Adrenal gland (tissue), 12 donors: ENCODE results near the gene BRINP2. TPM values are rescaled to one million over a fixed set of nuclear protein-coding genes. Genes with fewer than 3 reads are reported as not detected.

Source experiments
- DNase-seq, 7 donors: peaks; one replicate each; pipeline ENCODE4 v3.0.0-alpha.2; 2019 to 2020
- H3K27ac ChIP-seq, 5 donors: fragments of 200-600 bp; sonication (generic) in 4 of 5; 1 replicate in 3 of 5; 2 replicates in 2 of 5; pipeline versions ENCODE4 v1.5.1 to v1.8.0; 2016 to 2020; ENCODE audit warnings: mild to moderate bottlenecking in 1 of 5
- H3K27me3 ChIP-seq: fragments of 200-600 bp; 2 replicates; pipeline ENCODE4 v1.8.0; 2021
- H3K36me3 ChIP-seq, 2 donors: fragments of 200-600 bp; replicated peaks in 1 of 2; 1 replicate in 1 of 2; 2 replicates in 1 of 2; pipeline versions ENCODE4 v1.5.1 to v1.8.0; 2018 to 2022
- H3K4me1 ChIP-seq, 2 donors: fragments of 200-600 bp; replicated peaks in 1 of 2; 1 replicate in 1 of 2; 2 replicates in 1 of 2; pipeline versions ENCODE4 v1.5.1 to v1.8.0; 2018 to 2021
- H3K4me3 ChIP-seq, 4 donors: fragments of 200-600 bp; sonication (generic) in 3 of 4; one replicate each; pipeline ENCODE4 v1.5.1; 2016 to 2018
- H3K9me3 ChIP-seq, 3 donors: fragments of 200-600 bp; sonication (generic) in 1 of 3; replicated peaks in 1 of 3; 1 replicate in 2 of 3; 2 replicates in 1 of 3; pipeline versions ENCODE4 v1.5.1 to v1.8.0; 2016 to 2021
- CTCF ChIP-seq, 6 experiments: fragments of 450-650 bp in 4 of 6; fragments of 200-600 bp in 2 of 6; sonication (generic) in 1 of 6; IDR thresholded peaks; 1 replicate in 5 of 6; 2 replicates in 1 of 6; pipeline versions ENCODE4 v1.5.1 to v1.8.0; 2016 to 2021; ENCODE audit warnings: antibody characterized with exemption in 6 of 6, mild to moderate bottlenecking in 2 of 6, moderate library complexity in 1 of 6
- POLR2A ChIP-seq, 2 donors: fragments of 450-650 bp; IDR thresholded peaks; one replicate each; pipeline ENCODE4 v1.6.1; 2017; ENCODE audit warnings: antibody characterized with exemption in 2 of 2, mild to moderate bottlenecking in 2 of 2, moderate library complexity in 1 of 2
- WGBS, 4 donors: extraction: QIAGEN DNeasy Blood & Tissue Kit in 2 of 4; methylation state at CpG; one replicate each; pipeline versions ENCODE4 v1.1.5 to v1.1.7; 2013 to 2017; 5-methylcytosine and 5-hydroxymethylcytosine counted together
- intact Hi-C, 2 donors: fragments of 100-400 bp; cut with DNase I; formaldehyde crosslinking; loops; one replicate each; pipeline versions ENCODE4 v1.14.1 to v1.15.0; 2022 to 2023
- polyA plus RNA-seq, 3 donors: library from polyadenylated mRNA; stranded (reverse); fragments of 200-250 nt in 2 of 3; fragments of 350-450 nt in 1 of 3; fragmentation: Illumina TruSeq in 1 of 3; extraction: RNeasy Lipid Tissue Mini Kit (QIAGEN cat#74804) in 1 of 3; gene quantifications; one replicate each; pipeline ENCODE4 v1.2.3, GENCODE V29; 2013 to 2014
- total RNA-seq, 9 donors: library from RNA; depleted of rRNA in 4 of 9; stranded (reverse); fragments of >200 nt in 4 of 9; fragments of 120-200 nt in 1 of 9; fragmentation: NEBNext Ultra II Directional in 1 of 9; extraction: Animal tissue kit (Norgen Biotek cat#: 25700) in 1 of 9; gene quantifications; one replicate each; pipeline versions ENCODE4 v1.1.0 to v1.2.4, GENCODE V29; 2013 to 2023
- donor health status: healthy with polysubstance abuse.
- donor health status: Bipolar disorder and iron deficiency.
- donor health status: DM: yes; HTN: yes; CAD: no.
- donor health status: DM: no; HTN: no; CAD: no.
- donor health status: DM: no; HTN: no; CAD: no.
- donor health status: DM: yes; HTN: yes; CAD: no.

The BRINP2 gene
- total and polyA plus RNA-seq, 12 donors: 5.6 to 28.2 (median 16.5) TPM

- Histone ChIP-seq H3K4me3 (no peak overlapping the region), H3K36me3 (no peaks in the 10 kb centered on the region), H3K4me1 (no peaks in the 10 kb centered on the region), H3K27ac (no peak overlapping the region), H3K27me3 (no peaks in the 10 kb centered on the region), H3K9me3 (no peaks in the 10 kb centered on the region)
- TF ChIP-seq POLR2A (IDR thresholded peaks at IDR 0.05) (no peak), CTCF (IDR thresholded peaks at IDR 0.05) (no peak)
- WGBS, 4 donors: 72 to 77% (median 77%) methylated on average over 2 of the region's 2 CpGs
- no peak for DNase-seq
- intact Hi-C loops: loop anchor here (5.0 kb wide), 1 partner anchor 287 kb away; no protein-coding TSS in a partner anchor
Observed at GRCh38 chr1:177183836-177184235, 13.1 kb downstream of the BRINP2 start.

GRCh38 chr1:177185209-177185608 lies 14.5 kb downstream of the BRINP2 start:
- WGBS, 4 donors: 79 to 91% (median 82%) methylated on average over 5 of the region's 5 CpGs
- Histone ChIP-seq H3K4me3 (no peak overlapping the region), H3K4me1 (no peaks in the 10 kb centered on the region), H3K27me3 (no peaks in the 10 kb centered on the region), H3K9me3 (no peaks in the 10 kb centered on the region), H3K27ac (no peak overlapping the region), H3K36me3 (no peaks in the 10 kb centered on the region)
- intact Hi-C loops: no loop called here
- DNase-seq: peak in 2 of 7 donors; percentile 23 to 33
- TF ChIP-seq CTCF (IDR thresholded peaks at IDR 0.05) (peak; percentile 38 to 46 (median 41)), POLR2A (IDR thresholded peaks at IDR 0.05) (no peak)

GRCh38 chr1:177186639-177187038 lies 15.9 kb downstream of the BRINP2 start:
- H3K27ac ChIP-seq: no peak overlapping the region
- H3K4me1 ChIP-seq: no peaks in the 10 kb centered on the region
- intact Hi-C loops: no loop called here
- DNase-seq: no peak
- H3K36me3 ChIP-seq: no peaks in the 10 kb centered on the region
- TF ChIP-seq POLR2A (IDR thresholded peaks at IDR 0.05) (no peak), CTCF (IDR thresholded peaks at IDR 0.05) (no peak)
- H3K4me3 ChIP-seq: no peak overlapping the region
- H3K27me3 ChIP-seq: no peaks in the 10 kb centered on the region
- no peaks in the 10 kb centered on the region for H3K9me3 ChIP-seq
- 94 to 99% (median 96%) methylated on average over 2 of the region's 2 CpGs for WGBS, 4 donors

- no peak overlapping the region for H3K4me3 ChIP-seq
- H3K36me3 ChIP-seq: no peaks in the 10 kb centered on the region
- no peak overlapping the region for H3K27ac ChIP-seq
- H3K27me3 ChIP-seq: no peaks in the 10 kb centered on the region
- 74 to 85% (median 82%) methylated on average over 3 of the region's 3 CpGs for WGBS, 4 donors
- intact Hi-C loops: no loop called here
- TF ChIP-seq POLR2A (IDR thresholded peaks at IDR 0.05) (no peak), CTCF (IDR thresholded peaks at IDR 0.05) (no peak)
- no peaks in the 10 kb centered on the region for H3K4me1 ChIP-seq
- no peak for DNase-seq
- H3K9me3 ChIP-seq: no peaks in the 10 kb centered on the region
Observed at GRCh38 chr1:177190308-177190970, 19.7 kb downstream of the BRINP2 start.
